SHP77 treated with DMSO at 0.1 percent for 48 hours (cell line): ENCODE measurements around the gene IL1RAPL2.

ENCODE experiments used
- DNase-seq: peaks from one replicate; lab custom pipeline; 2025; lab: John Stamatoyannopoulos, UW

The IL1RAPL2 gene

DNA sequence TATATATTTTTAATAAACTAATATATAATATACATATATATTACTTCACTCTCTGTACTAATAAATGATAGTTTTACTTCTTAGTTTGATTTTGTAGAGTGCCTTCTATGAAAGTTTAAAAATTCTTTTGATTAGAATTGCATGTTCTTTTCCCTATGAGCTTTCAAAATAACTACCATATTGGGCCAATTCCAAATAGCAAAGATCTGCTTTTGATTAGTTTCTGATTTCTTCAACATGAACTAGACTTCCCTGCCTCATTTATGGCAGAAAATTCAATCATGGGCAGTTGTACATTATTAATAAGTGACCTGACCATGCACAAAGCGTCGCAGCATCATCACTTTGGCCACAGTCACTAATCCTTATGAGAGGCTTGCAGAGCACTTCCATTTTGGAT is 703.4 kb downstream of the IL1RAPL2 start:
- DNase-seq, result no peak

DNA sequence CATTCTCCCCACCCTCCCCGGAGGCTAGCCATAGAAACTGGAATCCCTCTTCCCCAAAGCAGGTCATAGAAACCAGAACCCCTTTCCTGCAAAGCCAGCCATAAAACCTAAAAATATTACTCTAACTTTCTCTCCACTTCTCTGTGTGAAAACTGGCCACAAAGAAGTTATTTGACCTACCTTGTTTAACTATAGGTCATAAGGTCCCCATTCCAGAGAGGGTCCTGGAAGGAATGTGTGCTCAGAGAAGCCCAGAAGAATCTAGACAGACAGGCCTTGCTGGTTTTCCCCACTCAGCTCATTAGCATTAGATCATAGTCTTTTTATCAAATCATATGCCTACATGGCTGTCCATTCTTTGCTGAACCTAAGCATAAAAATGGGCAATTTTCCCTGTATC is 707.3 kb downstream of the IL1RAPL2 start:
- no peak for DNase-seq

DNA sequence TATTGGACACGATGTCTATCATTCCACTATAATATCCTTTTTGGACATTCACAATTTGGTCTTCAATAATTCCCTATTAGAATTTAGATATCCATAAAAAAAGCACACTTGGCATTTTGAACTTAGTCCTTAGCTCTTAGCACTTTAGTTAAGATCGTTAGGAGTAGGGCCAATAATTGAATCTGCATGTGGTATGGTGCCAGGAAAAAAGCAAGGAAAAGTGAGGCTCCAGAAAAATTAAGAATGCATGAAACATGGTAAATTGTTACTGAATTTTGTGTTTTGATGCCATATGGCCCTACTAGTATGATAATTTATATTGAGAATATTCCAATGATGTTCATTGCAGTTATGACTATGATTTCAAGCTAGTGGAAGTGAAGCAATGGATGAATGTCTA is 708.1 kb downstream of the IL1RAPL2 start:
- DNase-seq, result no peak

- DNase-seq, result no peak
Observed at GRCh38 chrX:105277132-105277531, 711.1 kb downstream of the IL1RAPL2 start.

DNA sequence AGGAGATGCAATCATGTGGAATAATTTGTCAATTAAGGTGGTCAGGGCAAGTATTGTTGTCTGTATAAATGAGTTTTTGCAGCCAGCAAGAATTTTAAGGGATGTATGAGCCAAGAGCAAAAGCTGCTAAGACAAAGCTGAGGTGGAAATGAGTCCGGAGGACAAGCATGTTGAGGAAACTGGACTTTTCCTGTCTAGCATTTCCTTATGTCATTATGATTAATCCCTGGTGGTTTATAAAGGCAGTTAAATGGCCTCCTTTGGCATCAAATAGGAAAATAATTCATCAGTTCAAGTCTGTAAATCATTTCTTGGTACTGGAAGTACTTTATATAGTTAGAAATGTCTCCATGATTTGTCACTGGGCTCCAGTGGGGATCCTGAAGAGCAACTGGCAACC is 716.1 kb downstream of the IL1RAPL2 start:
- no peak for DNase-seq

DNA sequence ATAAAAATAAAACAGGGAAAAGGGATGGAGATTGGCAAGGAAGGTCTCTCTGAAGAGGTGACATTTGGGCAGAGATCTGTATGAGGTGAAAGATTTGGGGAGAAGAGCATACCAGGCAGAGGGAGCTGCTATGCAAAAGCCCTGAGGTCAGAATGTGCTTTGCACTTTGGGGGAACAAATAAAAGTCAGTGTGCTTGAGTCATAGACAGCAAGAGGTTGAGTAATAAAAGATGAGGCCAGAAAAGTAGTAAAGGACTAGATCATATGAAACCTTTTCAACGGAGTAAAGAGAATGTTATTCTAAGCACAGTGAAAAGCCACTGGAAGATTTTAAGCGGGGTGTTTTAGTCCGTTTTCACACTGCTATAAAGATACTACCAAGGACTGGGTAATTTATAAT is 731.0 kb downstream of the IL1RAPL2 start:
- DNase-seq, result no peak

DNA sequence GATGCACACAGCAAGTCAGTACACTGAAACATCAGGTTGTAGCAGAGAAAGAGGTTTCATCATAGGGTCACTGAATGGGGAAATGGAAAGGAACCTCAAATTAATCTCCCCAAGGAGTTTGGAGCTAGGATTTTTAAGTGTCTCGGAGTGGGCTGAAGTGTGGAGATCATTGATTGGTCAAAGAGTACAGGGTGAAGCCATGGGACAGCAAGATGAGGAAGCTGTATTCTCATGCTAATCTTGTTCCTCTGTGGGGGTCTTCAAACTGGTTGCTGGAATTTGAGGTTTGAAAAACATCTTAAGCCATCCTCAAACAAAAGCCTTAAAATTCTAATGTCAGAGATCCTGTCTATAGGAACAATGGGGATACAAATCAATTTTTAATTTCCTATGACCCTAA is 733.3 kb downstream of the IL1RAPL2 start:
- DNase-seq, result no peak

DNA sequence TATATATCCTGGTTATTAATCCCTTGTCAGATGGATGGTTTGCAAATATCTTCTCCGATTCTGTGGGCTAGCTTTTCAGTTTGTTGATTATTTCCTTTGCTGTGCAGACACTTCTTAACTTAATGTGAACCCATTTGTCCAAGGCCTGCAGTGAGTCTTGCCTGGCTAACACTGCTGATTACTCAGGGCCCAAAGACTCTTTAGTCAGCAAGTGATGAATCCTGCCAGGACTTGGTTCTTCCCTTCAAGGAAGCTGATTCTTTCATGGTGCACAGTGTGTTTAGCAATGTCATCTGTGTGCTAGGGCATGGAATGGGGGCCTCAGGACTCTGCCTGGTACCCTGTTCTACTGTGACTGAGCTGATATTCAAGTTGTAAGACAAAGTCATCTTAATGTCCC is 736.2 kb downstream of the IL1RAPL2 start:
- no peak for DNase-seq

- DNase-seq, result no peak
Observed at GRCh38 chrX:105307762-105308161, 741.8 kb downstream of the IL1RAPL2 start.

DNA sequence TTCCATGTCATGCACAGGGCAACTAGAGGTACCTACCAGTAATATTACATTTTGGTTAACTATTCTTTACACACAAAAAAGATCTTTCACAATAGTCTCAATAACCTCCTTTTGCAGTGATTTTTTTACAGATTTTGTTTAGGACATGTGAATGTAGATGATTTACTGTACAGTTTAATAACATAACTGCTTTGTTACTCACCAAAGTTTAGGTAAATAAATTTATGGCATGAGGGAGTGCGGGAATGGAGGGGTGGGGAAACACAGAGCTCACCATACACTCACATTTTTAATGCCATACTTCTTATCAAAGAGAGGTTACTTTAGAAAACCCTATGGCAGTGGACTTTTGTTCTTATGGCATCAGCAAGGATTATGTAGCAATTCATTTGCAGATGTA is 747.6 kb downstream of the IL1RAPL2 start:
- no peak for DNase-seq

- DNase-seq, result no peak
Observed at GRCh38 chrX:105314458-105314857, 748.5 kb downstream of the IL1RAPL2 start.

DNA sequence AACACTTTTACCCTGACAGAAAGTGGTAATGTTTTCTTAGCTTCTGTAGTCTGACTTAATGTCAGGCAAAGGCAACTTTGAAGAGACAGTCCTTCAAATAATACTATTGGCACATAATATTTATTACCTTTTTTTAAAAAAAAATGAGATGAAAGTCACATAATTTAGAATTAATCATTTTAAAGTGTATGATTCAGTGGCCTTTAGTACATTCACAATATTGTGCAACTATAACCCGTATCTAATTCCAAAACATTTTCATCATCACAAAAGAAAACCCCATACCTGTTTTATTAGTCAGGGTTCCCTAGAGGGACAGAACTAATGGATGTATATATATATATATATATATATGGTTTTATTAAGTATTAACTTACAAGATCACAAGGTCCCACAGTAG is 749.2 kb downstream of the IL1RAPL2 start:
- no peak for DNase-seq

GRCh38 chrX:105317117-105317516 is 751.1 kb downstream of the IL1RAPL2 start:
- no peak for DNase-seq

- DNase-seq, result no peak
Observed at GRCh38 chrX:105323928-105324327, 757.9 kb downstream of the IL1RAPL2 start.

DNA sequence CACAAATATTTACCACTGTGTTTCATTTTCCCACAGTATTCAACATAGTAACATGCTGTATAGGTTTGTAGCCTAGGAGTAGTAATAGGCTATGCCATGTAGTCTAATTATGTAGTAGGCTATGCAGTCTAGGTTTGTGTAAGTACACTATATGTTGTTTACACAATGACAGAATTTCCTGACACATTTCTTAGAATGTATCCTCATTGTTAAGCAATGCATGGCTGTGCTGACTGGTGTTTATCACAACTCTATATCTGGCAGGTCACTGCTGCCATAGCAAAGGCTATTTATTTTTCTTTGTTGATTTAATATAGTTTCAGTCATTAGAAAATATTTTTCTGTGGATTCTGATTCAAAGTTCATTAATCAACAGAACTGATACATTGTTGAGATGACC is 762.8 kb downstream of the IL1RAPL2 start:
- no peak for DNase-seq

GRCh38 chrX:105331244-105331643 is 765.2 kb downstream of the IL1RAPL2 start:
- no peak for DNase-seq

DNA sequence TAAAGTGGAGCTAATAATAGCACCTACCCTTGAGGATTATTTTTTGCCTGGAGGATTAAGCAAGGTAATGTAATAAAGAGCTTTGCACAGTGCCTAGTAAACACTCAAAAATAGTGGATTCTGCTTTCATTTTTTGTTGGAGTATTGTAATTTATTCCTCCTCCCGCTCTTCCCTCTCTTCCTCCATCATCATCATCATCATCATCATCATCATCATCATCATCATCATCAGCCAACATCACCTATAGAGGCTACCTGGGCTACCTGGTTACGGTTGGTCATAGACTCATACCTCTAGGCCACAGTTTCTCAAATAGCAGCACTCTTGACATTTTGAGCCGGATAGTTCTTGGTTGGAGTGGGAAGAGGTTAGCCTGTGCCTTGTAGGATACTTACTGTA is 781.4 kb downstream of the IL1RAPL2 start:
- DNase-seq, result no peak

DNA sequence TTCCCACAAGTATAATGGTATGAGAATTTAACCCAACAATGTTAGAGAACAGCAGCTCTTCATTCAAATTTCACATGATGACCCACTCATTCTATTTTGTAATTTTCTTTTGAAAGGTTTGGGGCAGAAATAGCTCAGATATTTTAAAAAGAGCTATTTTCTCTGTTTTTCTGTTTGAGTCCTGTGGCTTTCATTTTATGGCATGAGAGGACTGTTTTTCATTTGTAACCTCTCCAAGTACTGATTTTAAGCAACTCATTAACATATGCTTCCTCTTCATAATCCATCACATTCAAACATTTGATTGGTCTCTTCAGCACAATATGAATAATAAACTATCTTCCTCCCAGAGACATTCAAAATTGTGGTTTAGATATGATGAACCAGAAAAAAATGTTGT is 783.5 kb downstream of the IL1RAPL2 start:
- DNase-seq, result no peak

- no peak for DNase-seq
Observed at GRCh38 chrX:105375816-105376215, 809.8 kb downstream of the IL1RAPL2 start.

GRCh38 chrX:105424729-105425128 is 858.7 kb downstream of the IL1RAPL2 start:
- DNase-seq, result no peak

- no peak for DNase-seq
Observed at GRCh38 chrX:105451401-105451800, 885.4 kb downstream of the IL1RAPL2 start.

DNA sequence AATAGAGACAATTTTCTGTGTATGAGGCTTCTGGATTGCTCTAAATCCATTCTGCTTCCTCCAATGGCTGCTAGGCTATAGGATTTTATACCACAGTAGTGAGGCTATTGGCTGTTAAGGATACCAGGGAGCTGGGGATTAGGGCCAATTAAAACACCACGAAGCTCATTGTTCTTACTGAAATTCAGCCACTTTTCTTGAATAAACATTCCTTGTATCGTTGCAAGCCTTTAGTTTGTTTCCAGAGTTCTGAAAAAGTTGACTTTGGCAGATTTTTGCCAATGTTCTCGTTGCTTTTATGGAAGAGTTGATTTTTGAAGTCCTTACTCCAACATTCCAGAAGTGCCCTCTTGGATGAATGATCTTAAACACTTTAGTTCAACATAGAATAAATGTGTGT is 892.8 kb downstream of the IL1RAPL2 start:
- DNase-seq, result no peak

GRCh38 chrX:105460376-105460775 is 894.4 kb downstream of the IL1RAPL2 start:
- DNase-seq, result no peak

GRCh38 chrX:105461016-105461415 is 895.0 kb downstream of the IL1RAPL2 start:
- no peak for DNase-seq

DNA sequence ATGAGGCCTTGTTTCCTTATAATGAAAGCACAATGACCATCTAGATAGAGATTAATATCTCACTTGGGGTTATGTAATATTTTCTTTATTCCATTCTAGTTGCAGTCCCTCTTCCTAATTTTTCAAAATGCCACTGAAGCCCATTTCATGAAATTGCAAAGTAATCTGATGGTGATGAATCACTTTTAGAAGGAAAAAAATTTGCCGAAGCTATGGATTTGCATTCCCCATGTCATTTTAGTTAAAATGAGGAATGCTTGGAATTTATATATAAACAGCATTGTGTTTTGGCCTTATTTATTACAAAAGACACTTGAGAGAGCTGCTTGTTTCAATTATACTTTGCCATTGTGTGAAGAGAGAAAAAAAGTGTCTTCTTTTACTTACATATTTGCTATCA is 896.2 kb downstream of the IL1RAPL2 start:
- DNase-seq, result no peak
